Activated naive CD8-positive, alpha-beta T cell treated with anti-CD3 and anti-CD28 coated beads for 36 hours (primary cell): ENCODE measurements around the gene CLBA1. TPM values are rescaled to one million over a fixed set of nuclear protein-coding genes. Genes with fewer than 3 reads are reported as not detected.
"Not testable (repeated sequence)": the region's sequence is repeated elsewhere in the genome, so short reads cannot be mapped to it uniquely, and the experiment has no call there.

Source experiments
- DNase-seq: peaks from one replicate; pipeline ENCODE4 v3.0.0; 2021
- H3K27ac Mint-ChIP-seq: one replicate; pipeline ENCODE4 v1.8.0; 2022; ENCODE audit warnings: mild to moderate bottlenecking, moderate library complexity, mixed read lengths
- H3K27me3 Mint-ChIP-seq: one replicate; pipeline ENCODE4 v1.8.0; 2022; ENCODE audit warnings: mild to moderate bottlenecking, mixed read lengths
- H3K36me3 Mint-ChIP-seq: one replicate; pipeline ENCODE4 v1.8.0; 2021; ENCODE audit warnings: mild to moderate bottlenecking, mixed read lengths
- H3K4me1 Mint-ChIP-seq: one replicate; pipeline ENCODE4 v1.8.0; 2021; ENCODE audit warnings: mixed read lengths
- H3K4me3 Mint-ChIP-seq: one replicate; pipeline ENCODE4 v1.8.0; 2022; ENCODE audit warnings: mild to moderate bottlenecking, moderate library complexity, mixed read lengths
- H3K9me3 Mint-ChIP-seq: one replicate; pipeline ENCODE4 v1.8.0; 2022; ENCODE audit warnings: mixed read lengths
- total RNA-seq, 2 experiments: library from RNA; stranded (reverse); gene quantifications; one replicate each; pipeline ENCODE4 v1.2.3, GENCODE V29; 2021

Gene CLBA1
- total RNA-seq, 2 experiments from 2014 or later: 1.5 to 1.9 TPM

- not testable (repeated sequence) for H3K4me1 Mint-ChIP-seq, H3K9me3 Mint-ChIP-seq, H3K4me3 Mint-ChIP-seq, H3K27me3 Mint-ChIP-seq, H3K36me3 Mint-ChIP-seq, DNase-seq, H3K27ac Mint-ChIP-seq
Measured at GRCh38 chr14:104944436-104945205, 41.0 kb upstream of the CLBA1 start.

- DNase-seq, H3K4me3 Mint-ChIP-seq, H3K9me3 Mint-ChIP-seq, H3K4me1 Mint-ChIP-seq, H3K27ac Mint-ChIP-seq, H3K36me3 Mint-ChIP-seq, H3K27me3 Mint-ChIP-seq: not testable (repeated sequence)
Measured at GRCh38 chr14:104945266-104945665, 40.3 kb upstream of the CLBA1 start.

GRCh38 chr14:104945986-104946965 is 39.3 kb upstream of the CLBA1 start:
- not testable (repeated sequence) for H3K9me3 Mint-ChIP-seq, H3K27me3 Mint-ChIP-seq, H3K4me1 Mint-ChIP-seq, H3K4me3 Mint-ChIP-seq, DNase-seq, H3K27ac Mint-ChIP-seq, H3K36me3 Mint-ChIP-seq

- not testable (repeated sequence) for H3K4me3 Mint-ChIP-seq, DNase-seq, H3K4me1 Mint-ChIP-seq, H3K36me3 Mint-ChIP-seq, H3K27ac Mint-ChIP-seq, H3K9me3 Mint-ChIP-seq, H3K27me3 Mint-ChIP-seq
Measured at GRCh38 chr14:104947201-104947600, 38.4 kb upstream of the CLBA1 start.

GRCh38 chr14:104947881-104948735 is 37.5 kb upstream of the CLBA1 start:
- not testable (repeated sequence) for H3K4me3 Mint-ChIP-seq, DNase-seq, H3K36me3 Mint-ChIP-seq, H3K4me1 Mint-ChIP-seq, H3K9me3 Mint-ChIP-seq, H3K27ac Mint-ChIP-seq, H3K27me3 Mint-ChIP-seq

GRCh38 chr14:104948736-104949031 is 36.9 kb upstream of the CLBA1 start:
- H3K27me3 Mint-ChIP-seq: no peaks in the 10 kb centered on the region
- no peaks in the 10 kb centered on the region for H3K36me3 Mint-ChIP-seq
- no peak for DNase-seq
- no peaks in the 10 kb centered on the region for H3K4me1 Mint-ChIP-seq
- H3K27ac Mint-ChIP-seq: no peak overlapping the region
- no peaks in the 10 kb centered on the region for H3K9me3 Mint-ChIP-seq
- H3K4me3 Mint-ChIP-seq: no peak overlapping the region

GRCh38 chr14:104949406-104949955 is 36.1 kb upstream of the CLBA1 start:
- H3K27me3 Mint-ChIP-seq, H3K36me3 Mint-ChIP-seq, H3K9me3 Mint-ChIP-seq, H3K27ac Mint-ChIP-seq, H3K4me1 Mint-ChIP-seq, DNase-seq, H3K4me3 Mint-ChIP-seq: not testable (repeated sequence)

GRCh38 chr14:104950021-104950420 is 35.6 kb upstream of the CLBA1 start:
- H3K27me3 Mint-ChIP-seq: no peaks in the 10 kb centered on the region
- no peak overlapping the region for H3K27ac Mint-ChIP-seq
- no peaks in the 10 kb centered on the region for H3K4me1 Mint-ChIP-seq
- no peak for DNase-seq
- H3K9me3 Mint-ChIP-seq: no peaks in the 10 kb centered on the region
- no peaks in the 10 kb centered on the region for H3K36me3 Mint-ChIP-seq
- H3K4me3 Mint-ChIP-seq: no peak overlapping the region

- DNase-seq, H3K9me3 Mint-ChIP-seq: not testable (repeated sequence)
Measured at GRCh38 chr14:104950701-104951100, 34.9 kb upstream of the CLBA1 start.

GRCh38 chr14:104951863-104952657 is 33.5 kb upstream of the CLBA1 start:
- not testable (repeated sequence) for H3K4me1 Mint-ChIP-seq, H3K36me3 Mint-ChIP-seq, H3K27me3 Mint-ChIP-seq, H3K27ac Mint-ChIP-seq, H3K9me3 Mint-ChIP-seq, H3K4me3 Mint-ChIP-seq, DNase-seq

More at GRCh38 chr14:104950701-104951100, 34.9 kb upstream of the CLBA1 start:
- not testable (repeated sequence) for H3K27me3 Mint-ChIP-seq, H3K27ac Mint-ChIP-seq, H3K4me3 Mint-ChIP-seq, H3K4me1 Mint-ChIP-seq, H3K36me3 Mint-ChIP-seq

GRCh38 chr14:104953097-104953496 is 32.5 kb upstream of the CLBA1 start:
- no peak for DNase-seq
- peaks cover 4% of the 10 kb centered on the region for H3K27me3 Mint-ChIP-seq
- H3K4me3 Mint-ChIP-seq: no peak overlapping the region
- H3K4me1 Mint-ChIP-seq: no peaks in the 10 kb centered on the region
- H3K27ac Mint-ChIP-seq: no peak overlapping the region
- no peaks in the 10 kb centered on the region for H3K36me3 Mint-ChIP-seq
- H3K9me3 Mint-ChIP-seq: no peaks in the 10 kb centered on the region

- peaks cover 4% of the 10 kb centered on the region for H3K27me3 Mint-ChIP-seq
- H3K27ac Mint-ChIP-seq: no peak overlapping the region
- no peak overlapping the region for H3K4me3 Mint-ChIP-seq
- H3K9me3 Mint-ChIP-seq: no peaks in the 10 kb centered on the region
- no peak for DNase-seq
- no peaks in the 10 kb centered on the region for H3K4me1 Mint-ChIP-seq
- no peaks in the 10 kb centered on the region for H3K36me3 Mint-ChIP-seq
Measured at GRCh38 chr14:104953896-104954656, 31.5 kb upstream of the CLBA1 start.

- Mint-ChIP-seq H3K27me3 (peaks cover 4% of the 10 kb centered on the region), H3K27ac (no peak overlapping the region), H3K9me3 (no peaks in the 10 kb centered on the region), H3K4me1 (no peaks in the 10 kb centered on the region), H3K36me3 (no peaks in the 10 kb centered on the region), H3K4me3 (no peak overlapping the region)
- no peak for DNase-seq
Measured at GRCh38 chr14:104954746-104955395, 30.7 kb upstream of the CLBA1 start.
